Measurements from ENCODE around the gene ZNRF3. TPM values are rescaled to one million over a fixed set of nuclear protein-coding genes. Genes with fewer than 3 reads are reported as not detected.

Gene ZNRF3
- total and polyA plus RNA-seq, 9 donors: 7.4 to 24.3 (median 11.6) TPM

DNA sequence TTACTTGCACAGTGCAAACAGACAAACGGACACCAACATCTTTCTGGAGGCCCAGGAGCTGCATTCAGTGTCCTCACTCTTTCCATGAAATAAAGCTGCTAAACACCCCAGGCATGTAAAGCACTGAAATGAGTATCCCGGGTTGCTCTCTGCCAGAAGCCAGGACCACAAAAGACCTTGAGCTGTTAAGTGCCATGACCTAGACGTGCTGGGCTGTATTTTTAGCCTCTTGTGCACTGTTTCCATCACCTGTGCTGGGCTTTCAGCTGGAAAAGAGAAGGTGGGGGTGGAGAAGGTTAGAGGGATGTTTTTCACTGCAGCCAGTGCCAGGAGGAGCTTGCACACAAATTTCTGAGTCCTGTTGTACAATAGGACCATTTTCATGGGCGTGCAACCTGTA, 186.1 kb downstream of the ZNRF3 start:
- 65 to 78% (median 67%) methylated on average over 4 of the region's 4 CpGs for WGBS, 3 donors

DNA sequence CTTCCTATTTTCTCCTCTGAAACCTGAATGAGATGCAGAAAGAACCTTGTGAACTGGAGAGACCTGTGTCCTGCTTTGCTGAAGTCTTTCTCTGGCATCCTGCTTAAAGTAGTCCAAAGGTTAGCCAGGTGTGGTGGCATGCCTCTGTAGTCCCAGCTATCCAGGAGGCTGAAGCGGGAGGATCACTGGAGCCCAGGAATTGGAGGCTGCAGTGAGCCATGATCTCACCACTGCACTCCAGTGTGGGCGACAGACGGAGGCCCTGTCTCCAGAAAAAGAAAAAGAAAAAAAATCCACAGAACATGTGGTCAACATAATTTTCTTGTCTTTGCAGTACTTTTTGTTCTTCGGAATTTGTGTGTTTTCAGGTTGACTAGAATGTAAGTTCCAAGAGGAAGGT, 187.1 kb downstream of the ZNRF3 start:
- Histone ChIP-seq H3K9me3 (no peaks in the 10 kb centered on the region), H3K36me3 (no peaks in the 10 kb centered on the region), H3K4me1 (ENCODE audit: insufficient read depth) (peaks cover 3% of the 10 kb centered on the region), H3K27me3 (no peaks in the 10 kb centered on the region), H3K4me3 (no peak overlapping the region), H3K27ac (no peak overlapping the region)
- WGBS, 3 donors: 92 to 95% (median 93%) methylated on average over 4 of the region's 4 CpGs
- intact Hi-C loops (cut with DNase I): loop anchor here in 2 of 4 donors (5.0 to 10.0 kb wide), 2 partner anchors 82 to 84 kb away; no protein-coding TSS in a partner anchor
- DNase-seq: no peak
- TF ChIP-seq EP300 (IDR thresholded peaks at IDR 0.05) (no peak), POLR2A (IDR thresholded peaks at IDR 0.05) (no peak)
- TF ChIP-seq, protein P1, sequence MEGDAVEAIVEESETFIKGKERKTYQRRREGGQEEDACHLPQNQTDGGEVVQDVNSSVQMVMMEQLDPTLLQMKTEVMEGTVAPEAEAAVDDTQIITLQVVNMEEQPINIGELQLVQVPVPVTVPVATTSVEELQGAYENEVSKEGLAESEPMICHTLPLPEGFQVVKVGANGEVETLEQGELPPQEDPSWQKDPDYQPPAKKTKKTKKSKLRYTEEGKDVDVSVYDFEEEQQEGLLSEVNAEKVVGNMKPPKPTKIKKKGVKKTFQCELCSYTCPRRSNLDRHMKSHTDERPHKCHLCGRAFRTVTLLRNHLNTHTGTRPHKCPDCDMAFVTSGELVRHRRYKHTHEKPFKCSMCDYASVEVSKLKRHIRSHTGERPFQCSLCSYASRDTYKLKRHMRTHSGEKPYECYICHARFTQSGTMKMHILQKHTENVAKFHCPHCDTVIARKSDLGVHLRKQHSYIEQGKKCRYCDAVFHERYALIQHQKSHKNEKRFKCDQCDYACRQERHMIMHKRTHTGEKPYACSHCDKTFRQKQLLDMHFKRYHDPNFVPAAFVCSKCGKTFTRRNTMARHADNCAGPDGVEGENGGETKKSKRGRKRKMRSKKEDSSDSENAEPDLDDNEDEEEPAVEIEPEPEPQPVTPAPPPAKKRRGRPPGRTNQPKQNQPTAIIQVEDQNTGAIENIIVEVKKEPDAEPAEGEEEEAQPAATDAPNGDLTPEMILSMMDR (IDR thresholded peaks at IDR 0.05): no peak

More for the DNA sequence above, 186.1 kb downstream of the ZNRF3 start:
- Histone ChIP-seq H3K36me3 (no peaks in the 10 kb centered on the region), H3K4me1 (ENCODE audit: insufficient read depth) (peaks cover 3% of the 10 kb centered on the region), H3K27ac (no peak overlapping the region), H3K27me3 (no peaks in the 10 kb centered on the region), H3K9me3 (no peaks in the 10 kb centered on the region), H3K4me3 (no peak overlapping the region)
- intact Hi-C loops (cut with DNase I): no loop called here
- TF ChIP-seq EP300 (IDR thresholded peaks at IDR 0.05): no peak
- TF ChIP-seq POLR2A (IDR thresholded peaks at IDR 0.05): no peak
- TF ChIP-seq, protein P1 (IDR thresholded peaks at IDR 0.05): no peak
- no peak for DNase-seq

DNA sequence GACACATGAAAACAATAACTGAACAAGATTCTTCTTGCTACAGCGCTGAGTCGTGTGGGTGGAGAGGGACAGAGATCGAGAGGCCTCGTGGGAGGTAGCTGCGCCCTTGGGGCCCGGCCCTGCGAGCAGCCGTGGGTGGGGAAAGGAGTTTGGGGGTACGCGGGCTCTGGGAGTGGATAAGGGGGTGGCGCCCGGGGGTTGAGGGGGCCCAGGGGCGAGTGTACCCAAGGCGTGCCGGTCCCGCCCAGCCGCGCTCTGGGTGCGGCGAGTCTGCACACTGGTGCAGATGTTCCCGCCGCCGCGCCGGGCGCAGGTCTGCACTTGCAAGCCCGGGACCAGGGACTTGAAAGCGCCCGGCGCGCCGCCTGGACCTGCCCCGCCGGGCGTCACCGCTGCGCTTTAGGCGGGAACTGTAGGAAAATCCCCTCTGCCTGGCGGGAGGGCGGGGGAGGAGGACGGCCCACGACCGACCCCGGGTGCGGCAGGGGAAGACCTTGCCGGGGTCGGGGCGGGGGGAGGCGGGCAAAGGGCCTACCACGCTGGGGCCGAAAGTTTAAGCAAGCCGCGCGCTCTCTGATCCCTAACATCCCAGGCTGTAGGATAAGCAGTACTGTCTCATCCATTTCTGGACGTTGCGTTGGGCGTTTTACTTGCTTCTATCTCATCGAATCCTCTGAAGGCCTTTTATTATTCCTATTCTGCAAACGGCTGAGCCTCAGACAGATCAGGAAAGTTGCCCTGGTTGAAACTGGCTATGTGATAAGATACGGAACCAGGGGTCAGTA, 188.1 kb downstream of the ZNRF3 start:
- H3K9me3 ChIP-seq: no peaks in the 10 kb centered on the region
- DNase-seq: peak; percentile 54 to 74 (median 61)
- H3K4me1 ChIP-seq (ENCODE audit: insufficient read depth): peaks cover 3% of the 10 kb centered on the region
- peak overlapping the region; percentile 41 for H3K4me3 ChIP-seq
- WGBS, 3 donors: 2 to 5% (median 3%) methylated on average over 55 to 60 of the region's 60 CpGs
- H3K36me3 ChIP-seq: no peaks in the 10 kb centered on the region
- intact Hi-C loops (cut with DNase I): loop anchor here in 2 of 4 donors (5.0 to 10.0 kb wide), 2 partner anchors 81 to 83 kb away; no protein-coding TSS in a partner anchor
- no peaks in the 10 kb centered on the region for H3K27me3 ChIP-seq
- H3K27ac ChIP-seq: peak overlapping the region in 1 of 2 donors; percentile 51
- TF ChIP-seq, protein P1 (IDR thresholded peaks at IDR 0.05): no peak
- no peak for TF ChIP-seq POLR2A (IDR thresholded peaks at IDR 0.05)

GRCh38 chr22:29072193-29072978, 189.0 kb downstream of the ZNRF3 start:
- 22 to 37% (median 27%) methylated on average over 24 to 41 of the region's 41 CpGs for WGBS, 3 donors
- TF ChIP-seq EP300 (IDR thresholded peaks at IDR 0.05) (no peak), POLR2A (IDR thresholded peaks at IDR 0.05) (no peak)
- Histone ChIP-seq H3K36me3 (no peaks in the 10 kb centered on the region), H3K4me1 (ENCODE audit: insufficient read depth) (peaks cover 3% of the 10 kb centered on the region), H3K27me3 (no peaks in the 10 kb centered on the region), H3K27ac (no peak overlapping the region), H3K9me3 (no peaks in the 10 kb centered on the region), H3K4me3 (peak overlapping the region; percentile 92)
- peak; percentile 86 to 93 (median 92) for DNase-seq
- intact Hi-C loops (cut with DNase I): loop anchor here in 2 of 4 donors (5.0 to 10.0 kb wide), 2 partner anchors 80 to 82 kb away; no protein-coding TSS in a partner anchor
